Measurements from ENCODE around the gene PRKN.

Gene PRKN

GRCh38 chr6:161403717-161404116, 1323.8 kb downstream of the PRKN start:
- DNase-seq (ENCODE audit: low read depth) = no peak
- no peak overlapping the region for H3K4me3 ChIP-seq (ENCODE audit: low read depth, low read length)
- no peak for TF ChIP-seq MAX (IDR thresholded peaks at IDR 0.05; ENCODE audit: low read depth, low read length)
- TF ChIP-seq POLR2A (IDR thresholded peaks at IDR 0.05; ENCODE audit: extremely low read depth, insufficient read length) = no peak

- no peak for TF ChIP-seq MYC (IDR thresholded peaks at IDR 0.05; ENCODE audit: low read depth, low read length)
- TF ChIP-seq CTCF (IDR thresholded peaks at IDR 0.05; ENCODE audit: low read depth, low read length) = no peak
- TF ChIP-seq MAX (IDR thresholded peaks at IDR 0.05; ENCODE audit: low read depth, low read length) = no peak
- no peak for TF ChIP-seq POLR2A (IDR thresholded peaks at IDR 0.05; ENCODE audit: extremely low read depth, insufficient read length)
- no peak overlapping the region for H3K4me3 ChIP-seq (ENCODE audit: low read depth, low read length)
- DNase-seq (ENCODE audit: low read depth) = no peak
These were observed 1325.8 kb downstream of the PRKN start for GRCh38 chr6:161401587-161402309.

- no peak for DNase-seq (ENCODE audit: low read depth)
- H3K4me3 ChIP-seq (ENCODE audit: low read depth, low read length) = no peak overlapping the region
- TF ChIP-seq MAX (IDR thresholded peaks at IDR 0.05; ENCODE audit: low read depth, low read length) = no peak
- TF ChIP-seq MYC (IDR thresholded peaks at IDR 0.05; ENCODE audit: low read depth, low read length) = no peak
- TF ChIP-seq POLR2A (IDR thresholded peaks at IDR 0.05; ENCODE audit: extremely low read depth, insufficient read length) = no peak
- TF ChIP-seq CTCF (IDR thresholded peaks at IDR 0.05; ENCODE audit: low read depth, low read length) = no peak
These were observed 1326.9 kb downstream of the PRKN start for GRCh38 chr6:161400671-161401070.

GRCh38 chr6:161396539-161396938, 1331.0 kb downstream of the PRKN start:
- no peak overlapping the region for H3K4me3 ChIP-seq (ENCODE audit: low read depth, low read length)
- TF ChIP-seq POLR2A (IDR thresholded peaks at IDR 0.05; ENCODE audit: extremely low read depth, insufficient read length) (no peak), MAX (IDR thresholded peaks at IDR 0.05; ENCODE audit: low read depth, low read length) (no peak), CTCF (IDR thresholded peaks at IDR 0.05; ENCODE audit: low read depth, low read length) (no peak), MYC (IDR thresholded peaks at IDR 0.05; ENCODE audit: low read depth, low read length) (no peak)
- DNase-seq (ENCODE audit: low read depth) = no peak

- no peak for DNase-seq (ENCODE audit: low read depth)
- H3K4me3 ChIP-seq (ENCODE audit: low read depth, low read length) = no peak overlapping the region
- TF ChIP-seq MYC (IDR thresholded peaks at IDR 0.05; ENCODE audit: low read depth, low read length) = no peak
- no peak for TF ChIP-seq MAX (IDR thresholded peaks at IDR 0.05; ENCODE audit: low read depth, low read length)
- TF ChIP-seq CTCF (IDR thresholded peaks at IDR 0.05; ENCODE audit: low read depth, low read length) = no peak
- no peak for TF ChIP-seq POLR2A (IDR thresholded peaks at IDR 0.05; ENCODE audit: extremely low read depth, insufficient read length)
These were observed 1331.8 kb downstream of the PRKN start for GRCh38 chr6:161395716-161396231.

- no peak overlapping the region for H3K4me3 ChIP-seq (ENCODE audit: low read depth, low read length)
- TF ChIP-seq MAX (IDR thresholded peaks at IDR 0.05; ENCODE audit: low read depth, low read length) (no peak), CTCF (IDR thresholded peaks at IDR 0.05; ENCODE audit: low read depth, low read length) (no peak), MYC (IDR thresholded peaks at IDR 0.05; ENCODE audit: low read depth, low read length) (no peak), POLR2A (IDR thresholded peaks at IDR 0.05; ENCODE audit: extremely low read depth, insufficient read length) (no peak)
These were observed 1333.1 kb downstream of the PRKN start for GRCh38 chr6:161394437-161394836.

More at GRCh38 chr6:161394437-161394836, 1333.1 kb downstream of the PRKN start:
- DNase-seq (ENCODE audit: low read depth) = no peak
